Measurements from ENCODE around the gene INPP5A.

DNA sequence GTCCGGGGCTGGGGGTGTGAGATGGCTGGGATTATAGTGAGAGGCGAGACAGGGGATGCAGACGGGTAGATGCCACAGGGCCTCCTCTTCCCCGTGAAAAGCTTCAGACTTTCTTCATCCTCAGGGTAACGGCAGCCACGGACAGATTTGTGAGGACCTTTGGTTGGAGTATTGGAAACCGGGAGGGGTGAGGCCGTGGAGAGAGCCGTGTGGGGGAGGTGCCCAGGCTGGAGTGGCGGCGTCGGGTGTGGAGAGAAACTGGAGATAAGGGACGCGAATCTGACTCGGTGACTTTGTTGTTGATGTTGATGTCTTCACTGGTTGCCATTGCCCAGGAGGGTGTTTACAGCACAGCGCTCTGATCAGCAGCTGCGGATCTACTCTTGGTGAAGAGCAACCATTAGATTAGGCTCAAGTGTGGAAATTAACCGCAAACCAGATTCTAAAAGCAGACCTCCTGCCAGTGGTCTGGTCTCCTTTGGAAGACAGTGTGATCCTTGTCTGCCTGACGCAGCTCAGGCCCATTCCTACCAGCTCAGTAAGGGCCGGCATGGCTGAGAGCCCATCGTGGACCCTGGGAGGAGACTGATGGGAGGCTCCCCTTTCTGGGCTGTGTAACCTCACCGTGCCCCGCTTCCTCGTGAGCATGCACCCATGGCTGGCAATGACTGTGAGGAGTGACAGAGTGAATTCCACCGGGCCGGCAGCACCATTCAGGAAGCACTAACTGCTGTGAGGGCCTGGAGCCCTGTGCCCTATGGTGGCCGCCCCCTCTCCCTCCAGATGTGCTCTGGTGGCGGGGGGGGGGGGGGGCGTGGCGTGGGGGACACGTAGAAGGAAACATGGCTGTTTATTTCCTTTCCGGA lies 90.3 kb downstream of the INPP5A start:
- TF ChIP-seq, protein P1, sequence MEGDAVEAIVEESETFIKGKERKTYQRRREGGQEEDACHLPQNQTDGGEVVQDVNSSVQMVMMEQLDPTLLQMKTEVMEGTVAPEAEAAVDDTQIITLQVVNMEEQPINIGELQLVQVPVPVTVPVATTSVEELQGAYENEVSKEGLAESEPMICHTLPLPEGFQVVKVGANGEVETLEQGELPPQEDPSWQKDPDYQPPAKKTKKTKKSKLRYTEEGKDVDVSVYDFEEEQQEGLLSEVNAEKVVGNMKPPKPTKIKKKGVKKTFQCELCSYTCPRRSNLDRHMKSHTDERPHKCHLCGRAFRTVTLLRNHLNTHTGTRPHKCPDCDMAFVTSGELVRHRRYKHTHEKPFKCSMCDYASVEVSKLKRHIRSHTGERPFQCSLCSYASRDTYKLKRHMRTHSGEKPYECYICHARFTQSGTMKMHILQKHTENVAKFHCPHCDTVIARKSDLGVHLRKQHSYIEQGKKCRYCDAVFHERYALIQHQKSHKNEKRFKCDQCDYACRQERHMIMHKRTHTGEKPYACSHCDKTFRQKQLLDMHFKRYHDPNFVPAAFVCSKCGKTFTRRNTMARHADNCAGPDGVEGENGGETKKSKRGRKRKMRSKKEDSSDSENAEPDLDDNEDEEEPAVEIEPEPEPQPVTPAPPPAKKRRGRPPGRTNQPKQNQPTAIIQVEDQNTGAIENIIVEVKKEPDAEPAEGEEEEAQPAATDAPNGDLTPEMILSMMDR (IDR thresholded peaks at IDR 0.05), result no peak
- peak in 1 of 4 donors; percentile 10 for TF ChIP-seq POLR2A (IDR thresholded peaks at IDR 0.05)
